ENCODE measurements around the gene JAGN1. TPM values are rescaled to one million over a fixed set of nuclear protein-coding genes. Genes with fewer than 3 reads are reported as not detected.

JAGN1 gene
- polyA plus RNA-seq, 1 donor (not counting 4 experiments of a cell fraction or from before 2014, with no cell fraction given) = 48.0 TPM

- FAIRE-seq = no peak
- Histone ChIP-seq H3K79me2 (ENCODE audit: control insufficient read depth, insufficient read depth, low read length) (peaks cover 4% of the 10 kb centered on the region), H3K36me3 (ENCODE audit: control insufficient read depth in 2 of 2, extremely low read depth in 1 of 2, insufficient read depth in 2 of 2, low read length in 2 of 2) (peaks cover 5 to 12% of the 10 kb centered on the region in 2 experiments), H3K9me3 (ENCODE audit: control insufficient read depth, low read depth, low read length) (no peaks in the 10 kb centered on the region), H2AFZ (ENCODE audit: control insufficient read depth, low read length) (peak overlapping the region; percentile 90), H3K4me1 (ENCODE audit: control insufficient read depth, extremely low read depth, insufficient read depth, low read length) (peaks cover 17% of the 10 kb centered on the region), H3K4me2 (ENCODE audit: control insufficient read depth, extremely low read depth, insufficient read depth, low read depth, low read length) (peak overlapping the region; percentile 77), H4K20me1 (ENCODE audit: control insufficient read depth, extremely low read depth, insufficient read depth, low read length) (no peaks in the 10 kb centered on the region), H3K9me1 (ENCODE audit: control insufficient read depth, extremely low read depth, insufficient read depth, low read length) (no peaks in the 10 kb centered on the region), H3K4me3 (ENCODE audit: control insufficient read depth in 2 of 3, extremely low read depth in 1 of 3, insufficient read depth in 2 of 3, low read depth in 1 of 3, low read length in 3 of 3) (peak overlapping the region; percentile 78 to 91 (median 89)), H3K9ac (ENCODE audit: control insufficient read depth, extremely low read depth, insufficient read depth, low read length) (peak overlapping the region; percentile 85), H3K27me3 (ENCODE audit: control insufficient read depth, extremely low read depth, insufficient read depth, low read length) (no peaks in the 10 kb centered on the region), H3K27ac (ENCODE audit: control insufficient read depth, insufficient read depth, low read length) (peak overlapping the region; percentile 52)
- dilution Hi-C loops (cut with MboI; ENCODE audit: extremely low pct_ligation_motif_present, low sequenced_read_pairs) = no loop called here
- peak; percentile 36 for DNase-seq (ENCODE audit: low read depth, low spot score)
- peak; percentile 62 to 87 (median 68) for TF ChIP-seq CTCF (optimal IDR thresholded peaks at IDR 0.05 in 1 of 3, IDR thresholded peaks at IDR 0.05 in 1 of 3, conservative IDR thresholded peaks at IDR 0.05 in 1 of 3; ENCODE audit: extremely low read depth in 1 of 3, insufficient read depth in 2 of 3, low read length in 3 of 3)
- TF ChIP-seq EZH2 (IDR thresholded peaks at IDR 0.05; ENCODE audit: low read length) = no peak
Measured at GRCh38 chr3:9932843-9933560, 42.6 kb downstream of the JAGN1 start.

GRCh38 chr3:9933561-9934234 is 43.3 kb downstream of the JAGN1 start, which contains the start of gene CRELD1:
CRELD1 (plus strand) TSS chr3:9933834; CDS start chr3:9934439, 605 bp downstream.
- H3K4me3 ChIP-seq (ENCODE audit: control insufficient read depth in 2 of 3, extremely low read depth in 1 of 3, insufficient read depth in 2 of 3, low read depth in 1 of 3, low read length in 3 of 3) = peak within 1 kb of the TSS; percentile 78 to 91 (median 89)
- H4K20me1 ChIP-seq (ENCODE audit: control insufficient read depth, extremely low read depth, insufficient read depth, low read length) = no peaks in the 10 kb centered on the region
- no peaks in the 10 kb centered on the region for H3K9me1 ChIP-seq (ENCODE audit: control insufficient read depth, extremely low read depth, insufficient read depth, low read length)
- dilution Hi-C loops (cut with MboI; ENCODE audit: extremely low pct_ligation_motif_present, low sequenced_read_pairs) = no loop called here
- peaks cover 17% of the 10 kb centered on the region for H3K4me1 ChIP-seq (ENCODE audit: control insufficient read depth, extremely low read depth, insufficient read depth, low read length)
- H3K9ac ChIP-seq (ENCODE audit: control insufficient read depth, extremely low read depth, insufficient read depth, low read length) = peak within 1 kb of the TSS; percentile 85
- no peaks in the 10 kb centered on the region for H3K9me3 ChIP-seq (ENCODE audit: control insufficient read depth, low read depth, low read length)
- H2AFZ ChIP-seq (ENCODE audit: control insufficient read depth, low read length) = peak within 1 kb of the TSS; percentile 94
- H3K36me3 ChIP-seq (ENCODE audit: control insufficient read depth in 2 of 2, extremely low read depth in 1 of 2, insufficient read depth in 2 of 2, low read length in 2 of 2) = peaks cover 8 to 10% of the 10 kb centered on the region in 2 experiments
- TF ChIP-seq CTCF (optimal IDR thresholded peaks at IDR 0.05 in 1 of 3, IDR thresholded peaks at IDR 0.05 in 1 of 3, conservative IDR thresholded peaks at IDR 0.05 in 1 of 3; ENCODE audit: extremely low read depth in 1 of 3, insufficient read depth in 2 of 3, low read length in 3 of 3) (no peak), EZH2 (IDR thresholded peaks at IDR 0.05; ENCODE audit: low read length) (no peak)
- DNase-seq (ENCODE audit: low read depth, low spot score) (peak; percentile 81), FAIRE-seq (no peak)
- H3K79me2 ChIP-seq (ENCODE audit: control insufficient read depth, insufficient read depth, low read length) = peaks cover 4% of the 10 kb centered on the region
- H3K4me2 ChIP-seq (ENCODE audit: control insufficient read depth, extremely low read depth, insufficient read depth, low read depth, low read length) = peak within 1 kb of the TSS; percentile 90
- H3K27ac ChIP-seq (ENCODE audit: control insufficient read depth, insufficient read depth, low read length) = peak within 1 kb of the TSS; percentile 90
- H3K27me3 ChIP-seq (ENCODE audit: control insufficient read depth, extremely low read depth, insufficient read depth, low read length) = no peaks in the 10 kb centered on the region

Data from keratinocyte (primary cell).